ENCODE results near the gene DHCR24. TPM values are rescaled to one million over a fixed set of nuclear protein-coding genes. Genes with fewer than 3 reads are reported as not detected.
A peak's percentile ranks its signal among the peaks of the same experiment; 100 is the strongest.

Gene DHCR24
- total RNA-seq, 1 experiment from 2014 or later = 316 TPM

GRCh38 chr1:54815086-54815876, 71.7 kb downstream of the DHCR24 start:
- DNase-seq (ENCODE audit: low spot score) = no peak

- DNase-seq (ENCODE audit: low spot score) = no peak
Measured at GRCh38 chr1:54814571-54814970, 72.4 kb downstream of the DHCR24 start.

GRCh38 chr1:54814126-54814498, 72.9 kb downstream of the DHCR24 start:
- DNase-seq (ENCODE audit: low spot score) = no peak

- no peak for DNase-seq (ENCODE audit: low spot score)
Measured at GRCh38 chr1:54813485-54814125, 73.4 kb downstream of the DHCR24 start.

GRCh38 chr1:54812801-54813484, 74.1 kb downstream of the DHCR24 start:
- no peak for DNase-seq (ENCODE audit: low spot score)

- DNase-seq (ENCODE audit: low spot score) = no peak
Measured at GRCh38 chr1:54811739-54812655, 75.0 kb downstream of the DHCR24 start.

GRCh38 chr1:54811066-54811465, 75.9 kb downstream of the DHCR24 start:
- no peak for DNase-seq (ENCODE audit: low spot score)

- DNase-seq (ENCODE audit: low spot score) = peak; percentile 81
Measured at GRCh38 chr1:54810153-54810942, 76.6 kb downstream of the DHCR24 start.

GRCh38 chr1:54809496-54810074, 77.4 kb downstream of the DHCR24 start:
- no peak for DNase-seq (ENCODE audit: low spot score)

- no peak for DNase-seq (ENCODE audit: low spot score)
Measured at GRCh38 chr1:54808443-54809207, 78.4 kb downstream of the DHCR24 start.

GRCh38 chr1:54807756-54808155, 79.2 kb downstream of the DHCR24 start:
- DNase-seq (ENCODE audit: low spot score) = no peak

- no peak for DNase-seq (ENCODE audit: low spot score)
Measured at GRCh38 chr1:54806931-54807611, 79.9 kb downstream of the DHCR24 start.

GRCh38 chr1:54805981-54806381, 81.0 kb downstream of the DHCR24 start:
- DNase-seq (ENCODE audit: low spot score) = no peak

- DNase-seq (ENCODE audit: low spot score) = no peak
Measured at GRCh38 chr1:54805466-54805865, 81.5 kb downstream of the DHCR24 start.

- no peak for DNase-seq (ENCODE audit: low spot score)
Measured at GRCh38 chr1:54804471-54805132, 82.4 kb downstream of the DHCR24 start.

GRCh38 chr1:54803761-54804470, 83.1 kb downstream of the DHCR24 start:
- DNase-seq (ENCODE audit: low spot score) = no peak

- peak; percentile 88 for DNase-seq (ENCODE audit: low spot score)
Measured at GRCh38 chr1:54800899-54801759, 85.9 kb downstream of the DHCR24 start, which contains the start of gene TTC22. TTC22 (minus strand) TSS chr1:54801323; CDS start chr1:54801163, 160 bp downstream.

Data from HT-29 (cell line).